ENCODE measurements around the gene PRPF39. TPM values are rescaled to one million over a fixed set of nuclear protein-coding genes. Genes with fewer than 3 reads are reported as not detected.

The PRPF39 gene
- polyA plus RNA-seq, 3 donors = 3.3 to 26.1 (median 5.4) TPM

DNA sequence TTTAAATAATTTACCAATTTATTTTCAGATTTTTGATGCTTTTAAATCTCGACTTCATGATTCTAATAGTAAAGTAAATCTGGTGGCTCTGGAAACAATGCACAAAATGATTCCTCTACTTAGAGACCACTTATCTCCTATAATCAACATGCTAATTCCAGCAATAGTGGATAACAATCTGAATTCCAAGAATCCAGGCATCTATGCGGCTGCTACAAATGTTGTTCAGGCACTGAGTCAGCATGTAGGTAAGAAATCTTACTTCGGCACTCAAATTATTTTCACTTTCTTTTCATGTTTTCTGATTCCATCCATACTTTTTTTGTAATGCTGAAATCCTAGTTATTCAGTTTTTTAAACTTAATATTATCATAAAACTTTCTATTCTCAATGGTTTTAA, 15.5 kb upstream of the PRPF39 start:
- H3K27me3 Mint-ChIP-seq (ENCODE audit: low read depth in 3 of 3) = no peaks in the 10 kb centered on the region
- WGBS (ENCODE audit: insufficient coverage) = no CpG with 5 or more reads among the region's 3 CpGs
- no peak overlapping the region for H2AFZ ChIP-seq (ENCODE audit: insufficient read depth, low read depth, low read length, poor library complexity, severe bottlenecking)
- H3K9me3 Mint-ChIP-seq = peaks cover 0 to 3% (median 0%) of the 10 kb centered on the region in 7 donors
- no peak overlapping the region for H3K4me2 ChIP-seq (replicated peaks; ENCODE audit: extremely low read depth, low read length, poor library complexity, severe bottlenecking)
- no peaks in the 10 kb centered on the region for H3K9me3 ChIP-seq (replicated peaks in 1 of 2; ENCODE audit: control insufficient read depth in 1 of 2, insufficient read depth in 1 of 2, low read length in 2 of 2)
- no peak overlapping the region for H3K27ac ChIP-seq (ENCODE audit: low read depth in 1 of 2, low read length in 2 of 2)
- peaks cover 13 to 18% of the 10 kb centered on the region in 2 donors for H3K36me3 Mint-ChIP-seq
- H3K79me2 ChIP-seq (ENCODE audit: insufficient read depth, low read length) = no peaks in the 10 kb centered on the region
- H3K9ac ChIP-seq (ENCODE audit: insufficient read depth, low read length, poor library complexity, severe bottlenecking) = no peak overlapping the region
- H3K4me1 ChIP-seq (ENCODE audit: control insufficient read depth in 1 of 2, insufficient read depth in 2 of 2, low read length in 2 of 2) = no peaks in the 10 kb centered on the region
- H3K4me1 Mint-ChIP-seq = no peaks in the 10 kb centered on the region
- no peak overlapping the region for H3K4me3 ChIP-seq (replicated peaks in 1 of 3; ENCODE audit: low read depth in 2 of 3, low read length in 3 of 3)
- no peaks in the 10 kb centered on the region for H3K36me3 ChIP-seq (replicated peaks in 1 of 2; ENCODE audit: control insufficient read depth in 1 of 2, insufficient read depth in 2 of 2, low read length in 2 of 2)
- H3K4me3 Mint-ChIP-seq = no peak overlapping the region
- H3K27ac Mint-ChIP-seq = no peak overlapping the region
- no peaks in the 10 kb centered on the region for H4K20me1 ChIP-seq (ENCODE audit: insufficient read depth, low read length)
- no peaks in the 10 kb centered on the region for H3K27me3 ChIP-seq (ENCODE audit: control insufficient read depth in 2 of 2, insufficient read depth in 2 of 2, low read length in 2 of 2)
- intact Hi-C loops (cut with micrococcal nuclease) = no loop called here
- no peak for DNase-seq
- TF ChIP-seq, protein P1, sequence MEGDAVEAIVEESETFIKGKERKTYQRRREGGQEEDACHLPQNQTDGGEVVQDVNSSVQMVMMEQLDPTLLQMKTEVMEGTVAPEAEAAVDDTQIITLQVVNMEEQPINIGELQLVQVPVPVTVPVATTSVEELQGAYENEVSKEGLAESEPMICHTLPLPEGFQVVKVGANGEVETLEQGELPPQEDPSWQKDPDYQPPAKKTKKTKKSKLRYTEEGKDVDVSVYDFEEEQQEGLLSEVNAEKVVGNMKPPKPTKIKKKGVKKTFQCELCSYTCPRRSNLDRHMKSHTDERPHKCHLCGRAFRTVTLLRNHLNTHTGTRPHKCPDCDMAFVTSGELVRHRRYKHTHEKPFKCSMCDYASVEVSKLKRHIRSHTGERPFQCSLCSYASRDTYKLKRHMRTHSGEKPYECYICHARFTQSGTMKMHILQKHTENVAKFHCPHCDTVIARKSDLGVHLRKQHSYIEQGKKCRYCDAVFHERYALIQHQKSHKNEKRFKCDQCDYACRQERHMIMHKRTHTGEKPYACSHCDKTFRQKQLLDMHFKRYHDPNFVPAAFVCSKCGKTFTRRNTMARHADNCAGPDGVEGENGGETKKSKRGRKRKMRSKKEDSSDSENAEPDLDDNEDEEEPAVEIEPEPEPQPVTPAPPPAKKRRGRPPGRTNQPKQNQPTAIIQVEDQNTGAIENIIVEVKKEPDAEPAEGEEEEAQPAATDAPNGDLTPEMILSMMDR (IDR thresholded peaks at IDR 0.05) = no peak

DNA sequence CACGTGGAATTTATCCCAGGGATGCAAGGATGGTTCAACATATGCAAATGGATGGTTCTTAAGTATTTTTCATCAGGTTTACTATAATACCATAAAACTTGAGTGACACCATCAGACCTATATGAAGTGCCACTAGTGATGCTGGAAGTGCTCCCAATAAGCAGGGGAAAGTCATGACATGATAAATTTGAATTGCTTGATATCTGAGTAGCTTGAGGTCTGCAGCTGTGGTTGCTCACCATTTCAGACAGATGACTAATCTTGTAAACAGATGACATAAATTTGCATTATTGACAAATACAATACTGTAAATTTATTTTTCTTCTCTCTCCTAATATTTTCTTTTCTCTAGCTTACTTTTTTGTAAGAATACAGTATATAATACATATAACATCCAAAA, 13.7 kb upstream of the PRPF39 start:
- Histone ChIP-seq H3K4me3 (replicated peaks in 1 of 3; ENCODE audit: low read depth in 2 of 3, low read length in 3 of 3) (no peak overlapping the region), H4K20me1 (ENCODE audit: insufficient read depth, low read length) (no peaks in the 10 kb centered on the region), H3K4me1 (ENCODE audit: control insufficient read depth in 1 of 2, insufficient read depth in 2 of 2, low read length in 2 of 2) (no peaks in the 10 kb centered on the region), H3K79me2 (ENCODE audit: insufficient read depth, low read length) (no peaks in the 10 kb centered on the region), H3K27me3 (ENCODE audit: control insufficient read depth in 2 of 2, insufficient read depth in 2 of 2, low read length in 2 of 2) (no peaks in the 10 kb centered on the region), H3K9me3 (replicated peaks in 1 of 2; ENCODE audit: control insufficient read depth in 1 of 2, insufficient read depth in 1 of 2, low read length in 2 of 2) (no peaks in the 10 kb centered on the region), H3K36me3 (replicated peaks in 1 of 2; ENCODE audit: control insufficient read depth in 1 of 2, insufficient read depth in 2 of 2, low read length in 2 of 2) (no peaks in the 10 kb centered on the region), H3K27ac (ENCODE audit: low read depth in 1 of 2, low read length in 2 of 2) (no peak overlapping the region), H3K9ac (ENCODE audit: insufficient read depth, low read length, poor library complexity, severe bottlenecking) (no peak overlapping the region), H3K4me2 (replicated peaks; ENCODE audit: extremely low read depth, low read length, poor library complexity, severe bottlenecking) (no peak overlapping the region), H2AFZ (ENCODE audit: insufficient read depth, low read depth, low read length, poor library complexity, severe bottlenecking) (no peak overlapping the region)
- intact Hi-C loops (cut with micrococcal nuclease) = no loop called here
- no peak for DNase-seq
- Mint-ChIP-seq H3K27me3 (ENCODE audit: low read depth in 3 of 3) (no peaks in the 10 kb centered on the region), H3K9me3 (no peaks in the 10 kb centered on the region), H3K4me1 (no peaks in the 10 kb centered on the region), H3K4me3 (no peak overlapping the region), H3K27ac (no peak overlapping the region), H3K36me3 (peaks cover 15 to 18% of the 10 kb centered on the region in 2 donors)
- no CpG with 5 or more reads among the region's 1 CpG for WGBS (ENCODE audit: insufficient coverage)
- TF ChIP-seq, protein P1 (IDR thresholded peaks at IDR 0.05) = no peak

Data from CD14-positive monocyte (primary cell).